ENCODE results near the gene ST8SIA5. TPM values are rescaled to one million over a fixed set of nuclear protein-coding genes. Genes with fewer than 3 reads are reported as not detected.

ST8SIA5 gene
- polyA plus RNA-seq, 1 donor from 2014 or later: 0.93 TPM

GRCh38 chr18:46622999-46623398 is 133.9 kb downstream of the ST8SIA5 start:
- H3K4me3 ChIP-seq (ENCODE audit: low read length): no peak overlapping the region
- H3F3A ChIP-seq (ENCODE audit: insufficient read depth, low read length, poor library complexity, severe bottlenecking): no peaks in the 10 kb centered on the region
- H3K27ac ChIP-seq (ENCODE audit: low read length): no peak overlapping the region
- TF ChIP-seq TAF1 (IDR thresholded peaks at IDR 0.05; ENCODE audit: low read depth): no peak
- TF ChIP-seq SMC3 (conservative IDR thresholded peaks at IDR 0.05; ENCODE audit: poor library complexity): peak; percentile 79
- peak; percentile 71 for TF ChIP-seq CTCF (IDR thresholded peaks at IDR 0.05; ENCODE audit: poor library complexity, severe bottlenecking)
- peak; percentile 74 for TF ChIP-seq RAD21 (conservative IDR thresholded peaks at IDR 0.05)
- TF ChIP-seq EZH2 (IDR thresholded peaks at IDR 0.05; ENCODE audit: borderline replicate concordance, insufficient read depth, low read length, poor library complexity, severe bottlenecking): no peak
- TF ChIP-seq MXI1 (conservative IDR thresholded peaks at IDR 0.05; ENCODE audit: poor library complexity, severe bottlenecking): no peak
- no peak for TF ChIP-seq REST (IDR thresholded peaks at IDR 0.05; ENCODE audit: borderline replicate concordance)
- TF ChIP-seq EP300 (conservative IDR thresholded peaks at IDR 0.05; ENCODE audit: poor library complexity, severe bottlenecking): no peak
- no peak for TF ChIP-seq POLR2AphosphoS5 (IDR thresholded peaks at IDR 0.05)
- H3K36me3 ChIP-seq (ENCODE audit: insufficient read depth, low read length): no peaks in the 10 kb centered on the region
- H3K79me2 ChIP-seq (replicated peaks; ENCODE audit: insufficient read depth, low read length): no peaks in the 10 kb centered on the region
- H3K9me2 ChIP-seq (ENCODE audit: insufficient read depth, low read length): no peaks in the 10 kb centered on the region
- no peak overlapping the region for H3K9ac ChIP-seq (ENCODE audit: low read length)
- H4K20me1 ChIP-seq (ENCODE audit: insufficient read depth): no peaks in the 10 kb centered on the region
- H3K4me2 ChIP-seq (ENCODE audit: low read length): no peak overlapping the region
- H2AFZ ChIP-seq (ENCODE audit: low read depth, low read length): no peak overlapping the region
- H3K27me3 ChIP-seq (ENCODE audit: insufficient read depth, low read depth, low read length): no peaks in the 10 kb centered on the region
- no peaks in the 10 kb centered on the region for H3K9me3 ChIP-seq (ENCODE audit: low read length)

- Histone ChIP-seq H3F3A (ENCODE audit: insufficient read depth, low read length, poor library complexity, severe bottlenecking) (no peaks in the 10 kb centered on the region), H3K36me3 (ENCODE audit: insufficient read depth, low read length) (no peaks in the 10 kb centered on the region), H2AFZ (ENCODE audit: low read depth, low read length) (no peak overlapping the region), H3K9me2 (ENCODE audit: insufficient read depth, low read length) (no peaks in the 10 kb centered on the region), H3K4me2 (ENCODE audit: low read length) (no peak overlapping the region), H3K4me3 (ENCODE audit: low read length) (no peak overlapping the region), H3K79me2 (replicated peaks; ENCODE audit: insufficient read depth, low read length) (no peaks in the 10 kb centered on the region), H4K20me1 (ENCODE audit: insufficient read depth) (no peaks in the 10 kb centered on the region), H3K9me3 (ENCODE audit: low read length) (no peaks in the 10 kb centered on the region), H3K27ac (ENCODE audit: low read length) (no peak overlapping the region), H3K9ac (ENCODE audit: low read length) (no peak overlapping the region), H3K27me3 (ENCODE audit: insufficient read depth, low read depth, low read length) (no peaks in the 10 kb centered on the region)
- TF ChIP-seq TAF1 (IDR thresholded peaks at IDR 0.05; ENCODE audit: low read depth) (no peak), POLR2AphosphoS5 (IDR thresholded peaks at IDR 0.05) (no peak), EZH2 (IDR thresholded peaks at IDR 0.05; ENCODE audit: borderline replicate concordance, insufficient read depth, low read length, poor library complexity, severe bottlenecking) (no peak), SMC3 (conservative IDR thresholded peaks at IDR 0.05; ENCODE audit: poor library complexity) (no peak), EP300 (conservative IDR thresholded peaks at IDR 0.05; ENCODE audit: poor library complexity, severe bottlenecking) (no peak), MXI1 (conservative IDR thresholded peaks at IDR 0.05; ENCODE audit: poor library complexity, severe bottlenecking) (no peak), REST (IDR thresholded peaks at IDR 0.05; ENCODE audit: borderline replicate concordance) (no peak), RAD21 (conservative IDR thresholded peaks at IDR 0.05) (no peak), CTCF (IDR thresholded peaks at IDR 0.05; ENCODE audit: poor library complexity, severe bottlenecking) (no peak)
Measured at GRCh38 chr18:46622451-46622850, 134.4 kb downstream of the ST8SIA5 start.

All from neural cell (in vitro differentiated cells).